ENCODE results near the gene IKZF1.
A peak's percentile ranks its signal among the peaks of the same experiment; 100 is the strongest.

Gene IKZF1

GRCh38 chr7:50303335-50304128 lies 984 bp upstream of the IKZF1 start:
- H3K4me1 ChIP-seq (ENCODE audit: insufficient read depth, low read length): peaks cover 7% of the 10 kb centered on the region; the same call in 1 of the 2 replicates
- 6% methylated on average over 99 of the region's 100 CpGs for WGBS
- no peak overlapping the region for H3K27ac ChIP-seq (ENCODE audit: low read depth, low read length)

GRCh38 chr7:50304911-50305582 lies 531 bp downstream of the IKZF1 start:
- WGBS: 32% methylated on average over 17 of the region's 20 CpGs
- Histone ChIP-seq H3K4me3 (ENCODE audit: low read length) (peak overlapping the region; percentile 59), H3K9ac (ENCODE audit: low read depth, low read length) (no peak overlapping the region), H3K27ac (ENCODE audit: low read depth, low read length) (no peak overlapping the region), H3K36me3 (ENCODE audit: insufficient read depth, low read length) (no peaks in the 10 kb centered on the region), H3K4me1 (ENCODE audit: insufficient read depth, low read length) (peaks cover 16% of the 10 kb centered on the region), H3K27me3 (ENCODE audit: insufficient read depth, low read length) (peaks cover 81% of the 10 kb centered on the region), H3K9me3 (ENCODE audit: insufficient read depth, low read depth, low read length) (no peaks in the 10 kb centered on the region)

More at GRCh38 chr7:50303335-50304128, 984 bp upstream of the IKZF1 start:
- peak overlapping the region; percentile 41; the same call in 1 of the 2 replicates for H3K9ac ChIP-seq (ENCODE audit: low read depth, low read length)
- H3K9me3 ChIP-seq (ENCODE audit: insufficient read depth, low read depth, low read length): no peaks in the 10 kb centered on the region
- peak overlapping the region; percentile 59 for H3K4me3 ChIP-seq (ENCODE audit: low read length)
- H3K27me3 ChIP-seq (ENCODE audit: insufficient read depth, low read length): peaks cover 74% of the 10 kb centered on the region
- no peaks in the 10 kb centered on the region for H3K36me3 ChIP-seq (ENCODE audit: insufficient read depth, low read length)

GRCh38 chr7:50305583-50306493 lies 1.3 kb downstream of the IKZF1 start:
- Histone ChIP-seq H3K9ac (ENCODE audit: low read depth, low read length) (no peak overlapping the region), H3K4me3 (ENCODE audit: low read length) (no peak overlapping the region)
- 81% methylated on average over 6 of the region's 11 CpGs for WGBS

GRCh38 chr7:50306494-50307367 lies 2.2 kb downstream of the IKZF1 start:
- Histone ChIP-seq H3K9ac (ENCODE audit: low read depth, low read length) (no peak overlapping the region), H3K36me3 (ENCODE audit: insufficient read depth, low read length) (no peaks in the 10 kb centered on the region), H3K27ac (ENCODE audit: low read depth, low read length) (no peak overlapping the region), H3K9me3 (ENCODE audit: insufficient read depth, low read depth, low read length) (no peaks in the 10 kb centered on the region), H3K4me3 (ENCODE audit: low read length) (no peak overlapping the region), H3K4me1 (ENCODE audit: insufficient read depth, low read length) (peaks cover 21% of the 10 kb centered on the region), H3K27me3 (ENCODE audit: insufficient read depth, low read length) (peaks cover 71% of the 10 kb centered on the region)
- WGBS: 87% methylated on average over 8 of the region's 10 CpGs

More at GRCh38 chr7:50305583-50306493, 1.3 kb downstream of the IKZF1 start:
- Histone ChIP-seq H3K4me1 (ENCODE audit: insufficient read depth, low read length) (peaks cover 21% of the 10 kb centered on the region), H3K36me3 (ENCODE audit: insufficient read depth, low read length) (no peaks in the 10 kb centered on the region), H3K27ac (ENCODE audit: low read depth, low read length) (no peak overlapping the region), H3K27me3 (ENCODE audit: insufficient read depth, low read length) (peaks cover 76% of the 10 kb centered on the region), H3K9me3 (ENCODE audit: insufficient read depth, low read depth, low read length) (no peaks in the 10 kb centered on the region)

- Histone ChIP-seq H3K4me1 (ENCODE audit: insufficient read depth, low read length) (peaks cover 24% of the 10 kb centered on the region), H3K27ac (ENCODE audit: low read depth, low read length) (no peak overlapping the region), H3K9me3 (ENCODE audit: insufficient read depth, low read depth, low read length) (no peaks in the 10 kb centered on the region), H3K36me3 (ENCODE audit: insufficient read depth, low read length) (no peaks in the 10 kb centered on the region), H3K9ac (ENCODE audit: low read depth, low read length) (no peak overlapping the region), H3K4me3 (ENCODE audit: low read length) (no peak overlapping the region), H3K27me3 (ENCODE audit: insufficient read depth, low read length) (peaks cover 64% of the 10 kb centered on the region)
- 62% methylated on average over 10 of the region's 10 CpGs for WGBS
These were observed 3.0 kb downstream of the IKZF1 start for GRCh38 chr7:50307368-50308032.

- H3K27ac ChIP-seq (ENCODE audit: low read depth, low read length): no peak overlapping the region
- H3K9ac ChIP-seq (ENCODE audit: low read depth, low read length): no peak overlapping the region
- H3K4me3 ChIP-seq (ENCODE audit: low read length): no peak overlapping the region
- peaks cover 57% of the 10 kb centered on the region for H3K27me3 ChIP-seq (ENCODE audit: insufficient read depth, low read length)
- H3K9me3 ChIP-seq (ENCODE audit: insufficient read depth, low read depth, low read length): no peaks in the 10 kb centered on the region
- no peaks in the 10 kb centered on the region for H3K36me3 ChIP-seq (ENCODE audit: insufficient read depth, low read length)
- peaks cover 31% of the 10 kb centered on the region for H3K4me1 ChIP-seq (ENCODE audit: insufficient read depth, low read length)
- WGBS: 98% methylated on average over 2 of the region's 3 CpGs
These were observed 3.7 kb downstream of the IKZF1 start for GRCh38 chr7:50308203-50308531.

GRCh38 chr7:50308532-50309385 lies 4.2 kb downstream of the IKZF1 start:
- Histone ChIP-seq H3K9me3 (ENCODE audit: insufficient read depth, low read depth, low read length) (no peaks in the 10 kb centered on the region), H3K4me3 (ENCODE audit: low read length) (no peak overlapping the region), H3K36me3 (ENCODE audit: insufficient read depth, low read length) (no peaks in the 10 kb centered on the region), H3K27ac (ENCODE audit: low read depth, low read length) (no peak overlapping the region), H3K27me3 (ENCODE audit: insufficient read depth, low read length) (peaks cover 52% of the 10 kb centered on the region), H3K4me1 (ENCODE audit: insufficient read depth, low read length) (peaks cover 32% of the 10 kb centered on the region), H3K9ac (ENCODE audit: low read depth, low read length) (no peak overlapping the region)
- 89% methylated on average over 17 of the region's 18 CpGs for WGBS

- Histone ChIP-seq H3K27me3 (ENCODE audit: insufficient read depth, low read length) (peaks cover 44% of the 10 kb centered on the region), H3K36me3 (ENCODE audit: insufficient read depth, low read length) (no peaks in the 10 kb centered on the region), H3K9ac (ENCODE audit: low read depth, low read length) (no peak overlapping the region), H3K4me3 (ENCODE audit: low read length) (no peak overlapping the region), H3K4me1 (ENCODE audit: insufficient read depth, low read length) (peaks cover 35% of the 10 kb centered on the region), H3K9me3 (ENCODE audit: insufficient read depth, low read depth, low read length) (no peaks in the 10 kb centered on the region), H3K27ac (ENCODE audit: low read depth, low read length) (no peak overlapping the region)
- WGBS: 52% methylated on average over 2 of the region's 3 CpGs
These were observed 5.2 kb downstream of the IKZF1 start for GRCh38 chr7:50309721-50310120.

GRCh38 chr7:50310361-50310760 lies 5.8 kb downstream of the IKZF1 start:
- Histone ChIP-seq H3K9ac (ENCODE audit: low read depth, low read length) (no peak overlapping the region), H3K4me3 (ENCODE audit: low read length) (no peak overlapping the region), H3K4me1 (ENCODE audit: insufficient read depth, low read length) (peaks cover 37% of the 10 kb centered on the region), H3K9me3 (ENCODE audit: insufficient read depth, low read depth, low read length) (no peaks in the 10 kb centered on the region), H3K36me3 (ENCODE audit: insufficient read depth, low read length) (no peaks in the 10 kb centered on the region), H3K27ac (ENCODE audit: low read depth, low read length) (no peak overlapping the region), H3K27me3 (ENCODE audit: insufficient read depth, low read length) (peaks cover 38% of the 10 kb centered on the region)
- 78% methylated on average over 6 of the region's 6 CpGs for WGBS
